ENCODE measurements around the gene RWDD1.

The RWDD1 gene

DNA sequence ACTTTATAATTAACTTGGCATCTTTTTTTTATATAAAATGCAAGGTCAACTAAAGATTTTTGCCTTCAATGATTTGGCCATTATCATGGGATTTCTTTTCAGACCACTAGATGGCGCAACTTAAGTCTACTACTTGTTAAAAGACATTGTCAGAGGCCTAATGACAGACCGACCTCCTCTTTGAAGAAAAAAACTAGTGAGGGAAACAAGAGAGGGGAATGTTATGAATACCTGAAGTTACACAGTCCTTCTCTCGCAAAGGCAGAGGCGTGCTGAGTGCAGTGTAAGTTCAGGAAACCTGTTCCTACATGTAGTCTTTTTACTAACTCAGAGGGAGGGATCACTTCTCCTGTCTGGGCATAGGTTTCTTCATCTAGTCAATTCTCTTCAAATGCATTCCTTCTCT lies 35.1 kb upstream of the RWDD1 start:
- peak; percentile 11 for DNase-seq
- Histone ChIP-seq H3K36me3 (no peaks in the 10 kb centered on the region), H3K9me3 (ENCODE audit: severe bottlenecking) (no peaks in the 10 kb centered on the region), H3K4me3 (ENCODE audit: low read depth, low read length) (no peak overlapping the region), H3K27me3 (ENCODE audit: insufficient read depth, low read depth, severe bottlenecking) (no peaks in the 10 kb centered on the region), H3K27ac (no peak overlapping the region)
- TF ChIP-seq, protein P1, sequence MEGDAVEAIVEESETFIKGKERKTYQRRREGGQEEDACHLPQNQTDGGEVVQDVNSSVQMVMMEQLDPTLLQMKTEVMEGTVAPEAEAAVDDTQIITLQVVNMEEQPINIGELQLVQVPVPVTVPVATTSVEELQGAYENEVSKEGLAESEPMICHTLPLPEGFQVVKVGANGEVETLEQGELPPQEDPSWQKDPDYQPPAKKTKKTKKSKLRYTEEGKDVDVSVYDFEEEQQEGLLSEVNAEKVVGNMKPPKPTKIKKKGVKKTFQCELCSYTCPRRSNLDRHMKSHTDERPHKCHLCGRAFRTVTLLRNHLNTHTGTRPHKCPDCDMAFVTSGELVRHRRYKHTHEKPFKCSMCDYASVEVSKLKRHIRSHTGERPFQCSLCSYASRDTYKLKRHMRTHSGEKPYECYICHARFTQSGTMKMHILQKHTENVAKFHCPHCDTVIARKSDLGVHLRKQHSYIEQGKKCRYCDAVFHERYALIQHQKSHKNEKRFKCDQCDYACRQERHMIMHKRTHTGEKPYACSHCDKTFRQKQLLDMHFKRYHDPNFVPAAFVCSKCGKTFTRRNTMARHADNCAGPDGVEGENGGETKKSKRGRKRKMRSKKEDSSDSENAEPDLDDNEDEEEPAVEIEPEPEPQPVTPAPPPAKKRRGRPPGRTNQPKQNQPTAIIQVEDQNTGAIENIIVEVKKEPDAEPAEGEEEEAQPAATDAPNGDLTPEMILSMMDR (IDR thresholded peaks at IDR 0.05; ENCODE audit: low read depth, low read length) = peak; percentile 32; the same call in 1 of the 2 replicates

- no peak for DNase-seq
- Histone ChIP-seq H3K9me3 (ENCODE audit: severe bottlenecking) (no peaks in the 10 kb centered on the region), H3K27me3 (ENCODE audit: insufficient read depth, low read depth, severe bottlenecking) (no peaks in the 10 kb centered on the region), H3K27ac (no peak overlapping the region), H3K4me3 (ENCODE audit: low read depth, low read length) (no peak overlapping the region), H3K36me3 (no peaks in the 10 kb centered on the region)
- TF ChIP-seq, protein P1 (IDR thresholded peaks at IDR 0.05; ENCODE audit: low read depth, low read length) = no peak
Measured at GRCh38 chr6:116542426-116542825, 28.9 kb upstream of the RWDD1 start.

- no peak overlapping the region for H3K27ac ChIP-seq
- H3K27me3 ChIP-seq (ENCODE audit: insufficient read depth, low read depth, severe bottlenecking) = no peaks in the 10 kb centered on the region
- H3K9me3 ChIP-seq (ENCODE audit: severe bottlenecking) = no peaks in the 10 kb centered on the region
- TF ChIP-seq, protein P1 (IDR thresholded peaks at IDR 0.05; ENCODE audit: low read depth, low read length) = no peak
- no peak overlapping the region for H3K4me3 ChIP-seq (ENCODE audit: low read depth, low read length)
- no peaks in the 10 kb centered on the region for H3K36me3 ChIP-seq
- no peak for DNase-seq
Measured at GRCh38 chr6:116543149-116543548, 28.2 kb upstream of the RWDD1 start.

- TF ChIP-seq, protein P1 (IDR thresholded peaks at IDR 0.05; ENCODE audit: low read depth, low read length) = no peak
- Histone ChIP-seq H3K27me3 (ENCODE audit: insufficient read depth, low read depth, severe bottlenecking) (no peaks in the 10 kb centered on the region), H3K36me3 (no peaks in the 10 kb centered on the region), H3K9me3 (ENCODE audit: severe bottlenecking) (no peaks in the 10 kb centered on the region), H3K4me3 (ENCODE audit: low read depth, low read length) (no peak within 1 kb of the TSS), H3K27ac (no peak within 1 kb of the TSS)
- DNase-seq = no peak
Measured at GRCh38 chr6:116545651-116546050, 25.7 kb upstream of the RWDD1 start, which contains the start of gene TRAPPC3L. TSS of gene TRAPPC3L (minus strand) at chr6:116545684. CDS start at chr6:116545514, 170 bp downstream.

DNA sequence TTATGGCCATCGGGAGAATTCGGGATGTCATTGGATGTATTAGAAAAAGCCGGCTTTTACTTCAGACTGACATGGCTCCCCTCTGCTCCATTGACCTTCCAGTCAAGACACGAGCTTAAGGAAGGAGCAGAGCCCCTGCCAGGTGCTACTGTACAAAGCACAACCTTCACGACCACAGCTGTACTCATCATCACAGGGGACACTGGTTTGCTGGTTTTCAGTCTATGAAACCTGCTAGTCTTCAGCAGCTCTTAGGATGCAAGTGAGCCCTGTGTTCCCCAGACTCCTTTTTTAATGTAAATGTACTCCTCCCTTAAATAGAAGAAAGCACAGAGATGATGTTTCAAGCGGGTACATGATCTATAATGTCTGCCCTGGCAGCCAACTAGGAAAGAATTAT lies 23.9 kb upstream of the RWDD1 start:
- H3K4me3 ChIP-seq (ENCODE audit: low read depth, low read length) = no peak overlapping the region
- TF ChIP-seq, protein P1 (IDR thresholded peaks at IDR 0.05; ENCODE audit: low read depth, low read length) = no peak
- no peak for DNase-seq
- no peaks in the 10 kb centered on the region for H3K9me3 ChIP-seq (ENCODE audit: severe bottlenecking)
- no peaks in the 10 kb centered on the region for H3K36me3 ChIP-seq
- no peak overlapping the region for H3K27ac ChIP-seq
- H3K27me3 ChIP-seq (ENCODE audit: insufficient read depth, low read depth, severe bottlenecking) = no peaks in the 10 kb centered on the region

GRCh38 chr6:116550796-116551195 lies 20.5 kb upstream of the RWDD1 start:
- H3K4me3 ChIP-seq (ENCODE audit: low read depth, low read length) = no peak overlapping the region
- H3K9me3 ChIP-seq (ENCODE audit: severe bottlenecking) = no peaks in the 10 kb centered on the region
- no peaks in the 10 kb centered on the region for H3K36me3 ChIP-seq
- H3K27me3 ChIP-seq (ENCODE audit: insufficient read depth, low read depth, severe bottlenecking) = no peaks in the 10 kb centered on the region
- H3K27ac ChIP-seq = no peak overlapping the region
- DNase-seq = no peak
- TF ChIP-seq, protein P1 (IDR thresholded peaks at IDR 0.05; ENCODE audit: low read depth, low read length) = no peak
